Superior temporal gyrus (tissue), 1 donor: ENCODE data around the gene TAF7L.

Experiments used
- DNase-seq: peaks from one replicate; pipeline ENCODE4 v3.0.0-alpha.2; 2016; ENCODE audit errors: extremely low spot score

The TAF7L gene

DNA sequence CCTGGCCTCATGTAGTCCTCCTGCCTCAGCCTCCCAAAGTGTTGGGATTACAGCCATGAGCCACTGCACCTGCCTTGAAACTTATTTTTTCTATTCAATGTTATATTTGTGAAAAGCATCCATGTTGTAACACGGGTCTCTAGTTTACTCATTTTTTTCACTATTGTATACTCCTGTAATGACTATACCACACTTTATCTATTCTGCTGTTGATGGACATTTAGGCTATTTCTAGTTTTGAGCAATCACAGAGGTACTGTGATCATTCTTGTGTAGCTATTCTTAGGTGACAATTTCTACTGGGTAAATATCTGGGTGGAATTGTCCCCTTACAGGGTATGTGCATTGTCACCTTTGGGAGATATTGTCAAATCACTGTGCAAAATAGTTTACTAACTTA lies 67.9 kb downstream of the TAF7L start:
- no peak for DNase-seq

DNA sequence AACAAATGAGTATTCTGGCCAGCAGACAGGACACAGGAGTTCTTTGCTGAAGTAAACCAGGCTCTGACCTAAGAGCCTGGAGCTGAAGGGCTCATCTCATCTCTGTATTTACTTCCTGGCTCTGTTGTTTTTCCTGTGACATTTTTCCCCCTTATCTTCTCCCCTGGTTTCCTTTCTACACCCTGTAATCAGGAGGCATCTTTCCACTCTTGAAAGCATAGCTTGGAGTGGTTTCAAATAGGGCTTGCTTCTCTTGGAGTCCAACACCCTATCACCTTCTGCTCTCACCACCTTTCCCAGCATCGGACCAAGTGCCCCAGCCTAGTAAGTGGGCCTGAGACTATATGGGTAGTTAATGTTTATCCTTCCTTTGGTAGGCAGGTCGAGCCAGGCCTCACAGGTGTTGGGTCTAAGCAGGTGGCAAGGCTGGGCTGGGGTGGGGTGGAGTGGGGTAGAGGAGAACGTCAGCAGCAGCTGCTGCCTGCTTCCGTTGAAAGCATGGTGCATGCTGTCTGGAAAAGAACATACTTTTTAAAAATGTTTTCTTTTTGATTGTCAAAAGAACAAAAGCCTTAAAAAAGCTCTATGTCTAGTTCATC lies 70.4 kb downstream of the TAF7L start:
- DNase-seq = no peak

DNA sequence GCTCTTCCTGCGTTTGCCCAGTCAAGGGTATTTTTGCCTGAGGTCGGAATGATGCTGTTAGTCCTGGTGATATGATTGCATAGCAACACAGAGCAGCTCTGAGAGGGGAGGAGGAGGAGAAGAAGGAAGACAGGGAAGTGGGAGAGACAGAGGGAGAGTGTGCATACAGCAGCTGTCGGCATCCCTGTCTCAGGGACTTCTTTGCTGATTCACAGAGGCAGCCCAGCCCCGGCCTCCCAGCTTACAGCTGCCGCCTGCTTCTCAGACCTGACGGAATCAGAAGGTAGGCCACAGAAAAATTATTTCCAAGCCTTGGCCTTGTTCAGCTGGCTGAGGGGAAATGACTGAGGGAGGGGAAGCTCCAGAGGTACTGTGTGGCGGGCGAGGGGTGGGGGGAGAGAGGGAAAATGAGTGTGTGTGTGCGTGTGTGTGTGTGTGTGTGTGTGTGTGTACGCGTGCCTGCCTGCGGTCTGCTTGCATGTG lies 71.2 kb downstream of the TAF7L start:
- no peak for DNase-seq

DNA sequence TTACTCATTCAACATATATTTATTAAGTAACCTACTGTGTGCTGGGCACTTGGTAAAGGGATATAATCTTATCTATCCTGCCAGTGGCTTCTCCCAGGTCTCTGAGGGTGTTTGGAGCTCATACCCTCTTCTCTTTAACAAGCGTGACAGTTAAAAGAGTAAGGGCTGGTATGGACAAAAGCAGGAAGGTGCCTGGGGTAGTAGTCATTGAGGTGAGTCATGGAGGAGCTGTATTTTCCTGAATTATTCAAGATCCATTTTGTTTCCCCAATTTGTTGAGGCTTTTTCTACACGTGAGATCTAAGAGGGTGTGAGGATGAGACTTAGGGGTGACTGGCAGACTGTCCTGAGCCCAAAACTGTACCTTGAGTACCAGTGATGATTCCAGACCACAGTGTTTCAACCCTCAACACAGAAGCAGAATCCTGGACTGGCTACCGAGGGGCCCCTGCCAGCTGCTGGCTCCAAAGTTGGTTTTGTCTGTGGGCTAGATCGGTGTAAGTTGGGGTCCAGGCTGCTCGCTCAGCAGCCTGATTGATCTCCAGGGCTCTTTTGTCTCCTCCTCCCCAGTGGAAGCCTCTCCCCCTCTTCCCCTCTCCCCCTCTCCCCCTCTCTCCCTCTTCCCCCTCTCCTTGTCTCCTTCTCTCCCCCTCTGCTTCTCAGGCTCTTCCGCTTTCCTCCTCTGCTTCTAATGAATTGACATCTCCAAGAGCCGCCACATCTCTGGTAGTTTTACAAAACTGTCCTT lies 71.8 kb downstream of the TAF7L start, which contains the start of gene DRP2:
DRP2 (plus strand) TSS at position 671 of the 748 bp plus-strand sequence. CDS start 11,862 bp downstream, outside the sequence.
- DNase-seq = no peak
